DMS53 treated with DMSO at 0.1 percent for 48 hours (cell line): Measurements from ENCODE around the gene TRIM15.
A peak's percentile ranks its signal among the peaks of the same experiment; 100 is the strongest.
"Not testable (repeated sequence)": the region's sequence is repeated elsewhere in the genome, so short reads cannot be mapped to it uniquely, and the experiment has no call there.

Experiments
- DNase-seq: peaks from one replicate; lab custom pipeline; 2025; ENCODE audit not compliant: unreplicated experiment; lab: John Stamatoyannopoulos, UW

TRIM15 gene

GRCh38 chr6:30162265-30163089 is 869 bp upstream of the TRIM15 start:
- no peak for DNase-seq

GRCh38 chr6:30163918-30164654 is 740 bp downstream of the TRIM15 start:
- DNase-seq: no peak

GRCh38 chr6:30164714-30165113 is 1.4 kb downstream of the TRIM15 start:
- DNase-seq: no peak

- DNase-seq: not testable (repeated sequence)
Observed at GRCh38 chr6:30165238-30165637, 1.9 kb downstream of the TRIM15 start.

GRCh38 chr6:30167101-30167500 is 3.8 kb downstream of the TRIM15 start:
- no peak for DNase-seq

GRCh38 chr6:30168741-30169140 is 5.4 kb downstream of the TRIM15 start:
- DNase-seq: no peak

- DNase-seq: peak; percentile 54
Observed at GRCh38 chr6:30169658-30170614, 6.6 kb downstream of the TRIM15 start.

GRCh38 chr6:30171677-30172471 is 8.5 kb downstream of the TRIM15 start:
- DNase-seq: no peak

GRCh38 chr6:30172681-30173080 is 9.3 kb downstream of the TRIM15 start:
- no peak for DNase-seq

GRCh38 chr6:30175765-30176164 is 12.4 kb downstream of the TRIM15 start:
- no peak for DNase-seq

- DNase-seq: no peak
Observed at GRCh38 chr6:30178837-30179236, 15.5 kb downstream of the TRIM15 start.

GRCh38 chr6:30180145-30180544 is 16.8 kb downstream of the TRIM15 start:
- no peak for DNase-seq

GRCh38 chr6:30184417-30185031 is 21.2 kb downstream of the TRIM15 start:
- DNase-seq: no peak

- no peak for DNase-seq
Observed at GRCh38 chr6:30185846-30186484, 22.6 kb downstream of the TRIM15 start.

- DNase-seq: no peak
Observed at GRCh38 chr6:30188541-30188940, 25.2 kb downstream of the TRIM15 start.

GRCh38 chr6:30192076-30192475 is 28.7 kb downstream of the TRIM15 start:
- no peak for DNase-seq

GRCh38 chr6:30194797-30195690 is 31.7 kb downstream of the TRIM15 start:
- DNase-seq: no peak

GRCh38 chr6:30195951-30196350 is 32.6 kb downstream of the TRIM15 start:
- no peak for DNase-seq
